Karpas-422 (cell line): Measurements from ENCODE around the gene RRP8. TPM values are rescaled to one million over a fixed set of nuclear protein-coding genes. Genes with fewer than 3 reads are reported as not detected.

Experiments used
- DNase-seq: peaks from one replicate; pipeline ENCODE4 v3.0.0-alpha.2; 2015
- H2AFZ ChIP-seq: fragments of 200-600 bp; sonication (generic); 2 replicates; pipeline ENCODE4 v1.6.1; 2014; ENCODE audit warnings: antibody characterized with exemption, low read length, mixed read lengths
- H3K27ac ChIP-seq: fragments of 200-600 bp; sonication (generic); 2 replicates; pipeline ENCODE4 v1.5.1; 2014; ENCODE audit warnings: mild to moderate bottlenecking, low read length, moderate library complexity
- H3K27me3 ChIP-seq: fragments of 200-600 bp; sonication (generic); 2 replicates; pipeline ENCODE4 v1.6.1; 2014; ENCODE audit warnings: low read length, mixed read lengths
- H3K36me3 ChIP-seq: fragments of 200-600 bp; sonication (generic); 2 replicates; pipeline ENCODE4 v1.6.1; 2014; ENCODE audit warnings: low read length, mixed read lengths; ENCODE audit not compliant: insufficient read depth
- H3K4me1 ChIP-seq: fragments of 200-600 bp; sonication (generic); 2 replicates; pipeline ENCODE4 v1.6.1; 2014; ENCODE audit warnings: mild to moderate bottlenecking, low read length, mixed read lengths
- H3K4me2 ChIP-seq: fragments of 200-600 bp; sonication (generic); 2 replicates; pipeline ENCODE4 v1.6.1; 2014; ENCODE audit warnings: low read length, low read depth, mild to moderate bottlenecking; ENCODE audit not compliant: poor library complexity, severe bottlenecking
- H3K4me3 ChIP-seq: fragments of 200-600 bp; sonication (generic); 2 replicates; pipeline ENCODE4 v1.5.1; 2014; ENCODE audit warnings: mild to moderate bottlenecking, antibody characterized with exemption, low read length, mixed read lengths
- H3K79me2 ChIP-seq: fragments of 200-600 bp; sonication (generic); 2 replicates; pipeline ENCODE4 v1.6.1; 2014; ENCODE audit warnings: mild to moderate bottlenecking, low read length, mixed read lengths
- H3K9ac ChIP-seq: fragments of 200-600 bp; sonication (generic); 2 replicates; pipeline ENCODE4 v1.6.0; 2014; ENCODE audit warnings: low read length
- H3K9me2 ChIP-seq: fragments of 200-600 bp; sonication (generic), shearing (Covaris generic); replicated peaks from 2 replicates; pipeline ENCODE4 v1.6.0; 2014; ENCODE audit warnings: mild to moderate bottlenecking, low read length, moderate library complexity; ENCODE audit not compliant: insufficient read depth
- H3K9me3 ChIP-seq: fragments of 300-700, 200-600 bp; sonication (generic); 2 replicates; pipeline ENCODE4 v1.6.1; 2014; ENCODE audit warnings: low read length, mixed read lengths
- H4K20me1 ChIP-seq: fragments of 200-600 bp; sonication (generic); 2 replicates; pipeline ENCODE4 v1.6.1; 2014; ENCODE audit warnings: mild to moderate bottlenecking, antibody characterized with exemption, low read length, low read depth; ENCODE audit not compliant: insufficient read depth
- total RNA-seq: library from RNA; depleted of rRNA; stranded (reverse); fragments of >200 nt; shearing (Covaris generic); gene quantifications from 2 replicates; pipeline ENCODE4 v1.2.3, GENCODE V29; 2014; ENCODE audit warnings: low replicate concordance

Gene RRP8
- total RNA-seq, 1 experiment from 2014 or later = 10.8 TPM

- Histone ChIP-seq H3K27me3 (no peaks in the 10 kb centered on the region), H3K9ac (no peak overlapping the region), H2AFZ (no peak overlapping the region), H4K20me1 (no peaks in the 10 kb centered on the region), H3K4me2 (no peak overlapping the region), H3K4me3 (no peak overlapping the region), H3K9me3 (no peaks in the 10 kb centered on the region), H3K9me2 (no peaks in the 10 kb centered on the region), H3K4me1 (peaks cover 21% of the 10 kb centered on the region), H3K27ac (no peak overlapping the region), H3K36me3 (no peaks in the 10 kb centered on the region), H3K79me2 (peaks cover 13% of the 10 kb centered on the region)
- DNase-seq = no peak
Measured at GRCh38 chr11:6622261-6623171, 19.1 kb upstream of the RRP8 start.

DNA sequence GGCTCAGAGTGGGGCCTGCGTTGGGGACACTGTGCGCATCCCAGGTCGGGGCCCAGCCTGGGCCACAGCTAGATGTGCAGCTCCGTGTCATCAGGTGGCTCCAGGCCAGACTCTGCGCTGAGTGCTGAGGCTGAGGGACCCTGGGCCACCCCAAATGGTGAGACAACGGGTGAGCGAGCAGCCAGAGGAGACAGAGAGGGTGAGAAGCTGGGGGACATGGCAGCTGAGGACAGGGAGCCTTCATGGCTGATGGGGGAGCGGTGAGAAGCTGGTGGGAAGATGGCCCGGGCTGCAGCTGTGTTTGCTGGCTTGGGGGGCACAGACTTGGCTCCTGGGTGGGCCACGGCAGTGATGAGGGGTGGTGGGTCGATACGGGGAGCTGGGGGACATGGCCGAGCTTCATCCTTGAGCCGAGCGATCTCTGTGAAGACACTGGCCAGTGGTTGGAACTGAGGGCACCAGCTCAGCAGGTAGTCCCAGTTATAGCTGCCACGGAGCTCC, 18.3 kb upstream of the RRP8 start:
- Histone ChIP-seq H3K9ac (no peak overlapping the region), H3K4me3 (no peak overlapping the region), H3K4me1 (peaks cover 21% of the 10 kb centered on the region)

DNA sequence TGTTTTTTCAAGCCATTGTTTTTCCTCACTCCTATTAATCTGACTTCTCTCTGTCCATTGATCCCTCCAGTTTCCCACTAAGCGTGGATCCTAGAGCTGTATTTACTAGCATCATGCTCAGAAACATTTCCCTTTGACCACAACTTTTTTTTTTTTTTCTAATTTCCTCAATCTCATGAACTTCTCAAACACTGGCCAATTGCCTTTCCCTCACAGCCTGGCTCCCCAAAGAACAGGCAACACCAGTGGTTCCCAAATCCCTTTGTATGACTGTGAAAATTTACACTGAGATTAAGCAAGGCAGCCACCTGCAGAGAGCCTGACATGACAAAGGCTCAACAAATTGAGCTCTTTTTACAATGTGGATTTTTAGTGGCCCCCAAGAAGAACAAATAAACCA, 17.2 kb upstream of the RRP8 start:
- H3K4me2 ChIP-seq = no peak overlapping the region

More for the DNA sequence above, 18.3 kb upstream of the RRP8 start:
- H3K4me2 ChIP-seq = no peak overlapping the region
- H3K36me3 ChIP-seq = no peaks in the 10 kb centered on the region
- no peaks in the 10 kb centered on the region for H3K9me3 ChIP-seq
- no peaks in the 10 kb centered on the region for H4K20me1 ChIP-seq
- no peak for DNase-seq
- H3K27ac ChIP-seq = no peak overlapping the region
- no peak overlapping the region for H2AFZ ChIP-seq
- H3K27me3 ChIP-seq = no peaks in the 10 kb centered on the region
- H3K9me2 ChIP-seq = no peaks in the 10 kb centered on the region
- H3K79me2 ChIP-seq = peaks cover 14% of the 10 kb centered on the region

GRCh38 chr11:6619004-6619745, 15.8 kb upstream of the RRP8 start, which contains the start of gene TPP1:
Gene TPP1 (minus strand): TSS chr11:6619422. CDS start chr11:6619400, 22 bp downstream.
- H3K9me3 ChIP-seq = no peaks in the 10 kb centered on the region
- peak within 1 kb of the TSS; percentile 85 for H3K9ac ChIP-seq
- peak within 1 kb of the TSS; percentile 81; the same call in 1 of the 2 replicates for H2AFZ ChIP-seq
- no peaks in the 10 kb centered on the region for H3K9me2 ChIP-seq
- no peaks in the 10 kb centered on the region for H3K27me3 ChIP-seq
- H4K20me1 ChIP-seq = no peaks in the 10 kb centered on the region
- H3K4me3 ChIP-seq = peak within 1 kb of the TSS; percentile 99
- peak within 1 kb of the TSS; percentile 100 for H3K4me2 ChIP-seq
- no peaks in the 10 kb centered on the region for H3K36me3 ChIP-seq
- peaks cover 14% of the 10 kb centered on the region for H3K79me2 ChIP-seq
- peak; percentile 96 for DNase-seq
- peaks cover 21% of the 10 kb centered on the region for H3K4me1 ChIP-seq
- H3K27ac ChIP-seq = no peak within 1 kb of the TSS

More for the DNA sequence above, 17.2 kb upstream of the RRP8 start:
- Histone ChIP-seq H3K9me3 (no peaks in the 10 kb centered on the region), H2AFZ (no peak overlapping the region), H3K27ac (no peak overlapping the region), H3K36me3 (no peaks in the 10 kb centered on the region), H3K4me1 (peaks cover 21% of the 10 kb centered on the region), H3K79me2 (peaks cover 14% of the 10 kb centered on the region), H3K9ac (no peak overlapping the region), H3K9me2 (no peaks in the 10 kb centered on the region), H4K20me1 (no peaks in the 10 kb centered on the region), H3K4me3 (no peak overlapping the region), H3K27me3 (no peaks in the 10 kb centered on the region)
- no peak for DNase-seq

- Histone ChIP-seq H3K4me3 (peak overlapping the region; percentile 99), H4K20me1 (no peaks in the 10 kb centered on the region), H2AFZ (peak overlapping the region; percentile 76; the same call in 1 of the 2 replicates), H3K27ac (no peak overlapping the region), H3K9ac (peak overlapping the region; percentile 85), H3K4me2 (peak overlapping the region; percentile 100), H3K4me1 (peaks cover 22% of the 10 kb centered on the region), H3K79me2 (peaks cover 14% of the 10 kb centered on the region), H3K27me3 (no peaks in the 10 kb centered on the region), H3K9me3 (no peaks in the 10 kb centered on the region), H3K36me3 (no peaks in the 10 kb centered on the region), H3K9me2 (no peaks in the 10 kb centered on the region)
- peak; percentile 59 for DNase-seq
Measured at GRCh38 chr11:6618117-6619003, 14.9 kb upstream of the RRP8 start.

DNA sequence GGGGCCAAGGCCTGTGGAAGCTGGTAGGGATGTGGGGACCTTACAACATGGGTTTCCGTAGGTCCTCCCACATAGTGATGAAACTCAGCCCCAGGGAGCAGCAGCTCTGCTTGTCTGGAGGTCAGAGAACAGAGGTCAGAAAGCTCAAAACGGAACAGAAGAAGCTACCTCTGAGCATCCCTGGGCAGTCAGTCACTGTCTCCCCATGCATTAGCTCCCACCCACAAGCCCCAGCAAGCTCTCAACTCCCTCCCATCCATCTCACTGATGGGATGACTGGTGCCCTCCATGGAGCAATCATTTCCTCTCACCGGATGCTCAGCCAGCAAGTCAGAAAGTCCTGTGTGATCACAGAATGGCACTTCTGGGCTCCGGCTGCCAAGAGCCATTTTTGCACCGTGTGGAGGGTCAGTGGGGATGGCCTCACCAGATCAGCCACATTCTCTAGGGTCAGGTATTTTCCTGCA, 13.9 kb upstream of the RRP8 start:
- H3K36me3 ChIP-seq = no peaks in the 10 kb centered on the region
- no peak overlapping the region for H3K27ac ChIP-seq
- H3K9me3 ChIP-seq = no peaks in the 10 kb centered on the region
- no peaks in the 10 kb centered on the region for H3K9me2 ChIP-seq
- no peak overlapping the region for H3K4me3 ChIP-seq
- no peak overlapping the region for H3K9ac ChIP-seq
- peak overlapping the region; percentile 100 for H3K4me2 ChIP-seq
- H3K27me3 ChIP-seq = no peaks in the 10 kb centered on the region
- H4K20me1 ChIP-seq = no peaks in the 10 kb centered on the region
- H2AFZ ChIP-seq = no peak overlapping the region
- peaks cover 32% of the 10 kb centered on the region for H3K4me1 ChIP-seq
- H3K79me2 ChIP-seq = peaks cover 14% of the 10 kb centered on the region
- no peak for DNase-seq

DNA sequence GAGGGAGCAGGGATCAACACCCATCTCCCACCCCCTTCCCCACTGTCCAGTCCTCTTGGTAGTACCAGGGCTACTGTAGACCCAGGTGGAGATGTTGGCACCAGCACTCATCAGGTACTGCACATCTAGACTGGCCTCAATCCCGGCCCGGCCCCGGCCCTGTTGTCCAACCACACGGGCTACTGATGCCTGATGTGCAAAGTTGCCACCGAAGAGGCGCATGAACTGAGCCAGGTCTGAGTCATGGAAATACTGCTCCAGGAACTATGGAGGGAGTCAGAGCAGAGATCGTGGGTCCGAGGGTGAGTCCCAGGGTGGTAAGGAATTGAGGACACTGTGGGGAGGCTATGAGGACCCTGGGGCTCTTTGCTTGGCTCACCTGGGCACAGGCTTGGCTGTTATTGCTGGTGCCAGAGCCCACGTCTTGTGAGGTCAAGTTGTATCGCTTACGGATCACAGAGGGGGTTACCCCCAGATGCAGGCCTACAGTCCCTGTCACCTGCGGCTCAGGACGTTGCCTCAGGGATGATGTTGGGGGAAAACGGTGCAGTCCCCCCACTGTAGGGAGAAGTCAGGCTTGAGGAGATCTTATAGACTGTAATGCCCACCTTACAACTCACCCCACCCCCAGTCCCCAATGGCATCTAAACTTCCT, 13.3 kb upstream of the RRP8 start:
- Histone ChIP-seq H3K4me2 (no peak overlapping the region), H3K36me3 (no peaks in the 10 kb centered on the region), H3K27ac (no peak overlapping the region), H3K9me3 (no peaks in the 10 kb centered on the region), H3K27me3 (no peaks in the 10 kb centered on the region), H3K79me2 (peaks cover 15% of the 10 kb centered on the region), H3K9ac (no peak overlapping the region), H4K20me1 (no peaks in the 10 kb centered on the region), H3K4me3 (no peak overlapping the region), H3K4me1 (peaks cover 34% of the 10 kb centered on the region), H3K9me2 (no peaks in the 10 kb centered on the region), H2AFZ (no peak overlapping the region)
- no peak for DNase-seq
